Stimulated activated CD8-positive, alpha-beta memory T cell treated with anti-CD3 and anti-CD28 coated beads, Interleukin-12 subunit alpha, Interleukin-12 subunit beta, amount 100 ng/mL, for 24 hours (primary cell): ENCODE measurements around the gene DGCR2.
"Not testable (repeated sequence)": the region's sequence is repeated elsewhere in the genome, so short reads cannot be mapped to it uniquely, and the experiment has no call there.

Experiments used
- DNase-seq: peaks from one replicate; pipeline ENCODE4 v3.0.0-alpha.2; 2020; ENCODE audit errors: extremely low read depth

The DGCR2 gene

GRCh38 chr22:19084126-19084525 is 38.1 kb downstream of the DGCR2 start:
- not testable (repeated sequence) for DNase-seq

GRCh38 chr22:19082793-19083192 is 39.4 kb downstream of the DGCR2 start:
- no peak for DNase-seq

- no peak for DNase-seq
These were observed 40.1 kb downstream of the DGCR2 start for GRCh38 chr22:19082101-19082500.

GRCh38 chr22:19081351-19081750 is 40.9 kb downstream of the DGCR2 start:
- no peak for DNase-seq

GRCh38 chr22:19080853-19081252 is 41.4 kb downstream of the DGCR2 start:
- no peak for DNase-seq

- no peak for DNase-seq
These were observed 42.5 kb downstream of the DGCR2 start for GRCh38 chr22:19079691-19080090.

GRCh38 chr22:19075404-19075803 is 46.8 kb downstream of the DGCR2 start:
- DNase-seq = no peak

- not testable (repeated sequence) for DNase-seq
These were observed 49.4 kb downstream of the DGCR2 start for GRCh38 chr22:19072853-19073252.

- no peak for DNase-seq
These were observed 51.6 kb downstream of the DGCR2 start for GRCh38 chr22:19070397-19071169.

GRCh38 chr22:19069451-19069850 is 52.8 kb downstream of the DGCR2 start:
- no peak for DNase-seq

- DNase-seq = no peak
These were observed 53.4 kb downstream of the DGCR2 start for GRCh38 chr22:19068784-19069271.

GRCh38 chr22:19067696-19068348 is 54.4 kb downstream of the DGCR2 start:
- no peak for DNase-seq

GRCh38 chr22:19066531-19067271 is 55.5 kb downstream of the DGCR2 start:
- DNase-seq = no peak

GRCh38 chr22:19065929-19066328 is 56.3 kb downstream of the DGCR2 start:
- no peak for DNase-seq

- DNase-seq = no peak
These were observed 56.8 kb downstream of the DGCR2 start for GRCh38 chr22:19065298-19065859.

- no peak for DNase-seq
These were observed 57.7 kb downstream of the DGCR2 start for GRCh38 chr22:19064354-19065054.

- no peak for DNase-seq
These were observed 58.4 kb downstream of the DGCR2 start for GRCh38 chr22:19063581-19064353.

- DNase-seq = no peak
These were observed 59.3 kb downstream of the DGCR2 start for GRCh38 chr22:19062943-19063308.

GRCh38 chr22:19062139-19062942 is 59.9 kb downstream of the DGCR2 start:
- no peak for DNase-seq
